ENCODE results near the gene XPNPEP2.

XPNPEP2 gene

DNA sequence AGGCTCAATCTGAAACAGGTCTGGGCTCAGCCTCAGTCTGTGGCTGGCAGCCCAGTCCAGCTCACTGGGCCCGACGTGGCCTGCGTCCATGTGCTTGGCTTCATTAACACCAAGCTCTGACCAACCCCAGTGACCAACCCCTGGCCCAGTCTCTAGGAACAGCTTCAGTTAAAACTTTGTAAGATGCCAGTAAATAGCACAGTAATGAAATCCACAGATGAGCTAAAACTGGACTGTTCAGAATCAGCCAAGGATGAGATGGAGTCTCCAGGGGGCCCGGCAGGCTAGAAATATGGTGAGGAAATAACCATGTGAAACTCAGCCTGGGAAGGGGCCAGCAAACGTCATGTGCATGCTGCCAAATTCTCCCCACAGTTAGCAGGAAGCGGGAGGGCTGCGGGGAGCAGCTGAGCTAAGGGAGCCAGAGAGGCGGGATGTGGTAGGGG, 37.1 kb upstream of the XPNPEP2 start:
- no peak for DNase-seq
- H2AFZ ChIP-seq (ENCODE audit: low read depth, low read length), result no peak overlapping the region
- H4K91ac ChIP-seq (ENCODE audit: low read length), result no peak overlapping the region
- H3K14ac ChIP-seq (ENCODE audit: low read length in 2 of 2), result no peak overlapping the region
- H3K36me3 ChIP-seq (ENCODE audit: control insufficient read depth in 1 of 2, insufficient read depth in 2 of 2, low read depth in 1 of 2, low read length in 2 of 2), result no peaks in the 10 kb centered on the region
- H3K9me3 ChIP-seq (ENCODE audit: control insufficient read depth, low read length), result peaks cover 4% of the 10 kb centered on the region
- no peak overlapping the region for H4K8ac ChIP-seq (ENCODE audit: low read length)
- H3K23ac ChIP-seq (ENCODE audit: low read length in 2 of 2), result no peak overlapping the region
- H2BK120ac ChIP-seq (ENCODE audit: low read depth, low read length), result no peak overlapping the region
- peaks cover 0 to 41% of the 10 kb centered on the region in 2 experiments for H3K27me3 ChIP-seq (ENCODE audit: control insufficient read depth in 1 of 2, insufficient read depth in 1 of 2, low read length in 2 of 2)
- no peaks in the 10 kb centered on the region for H3K79me1 ChIP-seq (replicated peaks; ENCODE audit: low read length, poor library complexity, severe bottlenecking)
- 87% methylated on average over 8 of the region's 8 CpGs for WGBS
- no peak overlapping the region for H3K18ac ChIP-seq (ENCODE audit: low read depth in 1 of 2, low read length in 2 of 2)
- H3K4me1 ChIP-seq (ENCODE audit: control insufficient read depth, insufficient read depth, low read depth, low read length), result peaks cover 4% of the 10 kb centered on the region
- no peak overlapping the region for H3K27ac ChIP-seq (ENCODE audit: low read length, poor library complexity, severe bottlenecking)
- H2BK15ac ChIP-seq (ENCODE audit: low read depth, poor library complexity, severe bottlenecking), result no peak overlapping the region
- no peak overlapping the region for H3K4me2 ChIP-seq (ENCODE audit: low read length, poor library complexity, severe bottlenecking)
- H2BK12ac ChIP-seq (ENCODE audit: low read length in 2 of 2), result no peak overlapping the region
- H3K4ac ChIP-seq (ENCODE audit: low read depth in 1 of 2, low read length in 2 of 2), result no peak overlapping the region
- no peak overlapping the region for H2AK5ac ChIP-seq (ENCODE audit: low read length, severe bottlenecking)
- H2BK5ac ChIP-seq (ENCODE audit: low read depth, low read length, poor library complexity, severe bottlenecking), result no peak overlapping the region
- H3K4me3 ChIP-seq (ENCODE audit: insufficient read depth in 1 of 2, low read depth in 1 of 2, low read length in 2 of 2), result no peak overlapping the region
- H3K9ac ChIP-seq (ENCODE audit: low read length), result no peak overlapping the region

- H2BK5ac ChIP-seq (ENCODE audit: low read depth, low read length, poor library complexity, severe bottlenecking), result no peak overlapping the region
- H3K14ac ChIP-seq (ENCODE audit: low read length in 2 of 2), result no peak overlapping the region
- H3K27ac ChIP-seq (ENCODE audit: low read length, poor library complexity, severe bottlenecking), result no peak overlapping the region
- no peak overlapping the region for H3K9ac ChIP-seq (ENCODE audit: low read length)
- H4K91ac ChIP-seq (ENCODE audit: low read length), result no peak overlapping the region
- no peak overlapping the region for H3K4ac ChIP-seq (ENCODE audit: low read depth in 1 of 2, low read length in 2 of 2)
- no peak overlapping the region for H2BK12ac ChIP-seq (ENCODE audit: low read length in 2 of 2)
- 76% methylated on average over 2 of the region's 2 CpGs for WGBS
- no peak overlapping the region for H2AFZ ChIP-seq (ENCODE audit: low read depth, low read length)
- H4K8ac ChIP-seq (ENCODE audit: low read length), result peak overlapping the region; percentile 28
- no peak for DNase-seq
- H3K4me3 ChIP-seq (ENCODE audit: insufficient read depth in 1 of 2, low read depth in 1 of 2, low read length in 2 of 2), result no peak overlapping the region
- peaks cover 4% of the 10 kb centered on the region for H3K4me1 ChIP-seq (ENCODE audit: control insufficient read depth, insufficient read depth, low read depth, low read length)
- H3K18ac ChIP-seq (ENCODE audit: low read depth in 1 of 2, low read length in 2 of 2), result no peak overlapping the region
- no peaks in the 10 kb centered on the region for H3K36me3 ChIP-seq (ENCODE audit: control insufficient read depth in 1 of 2, insufficient read depth in 2 of 2, low read depth in 1 of 2, low read length in 2 of 2)
- no peak overlapping the region for H3K4me2 ChIP-seq (ENCODE audit: low read length, poor library complexity, severe bottlenecking)
- H2BK15ac ChIP-seq (ENCODE audit: low read depth, poor library complexity, severe bottlenecking), result no peak overlapping the region
- no peak overlapping the region for H2BK120ac ChIP-seq (ENCODE audit: low read depth, low read length)
- peaks cover 18% of the 10 kb centered on the region for H3K9me3 ChIP-seq (ENCODE audit: control insufficient read depth, low read length)
- H2AK5ac ChIP-seq (ENCODE audit: low read length, severe bottlenecking), result no peak overlapping the region
- H3K23ac ChIP-seq (ENCODE audit: low read length in 2 of 2), result no peak overlapping the region
- no peaks in the 10 kb centered on the region for H3K79me1 ChIP-seq (replicated peaks; ENCODE audit: low read length, poor library complexity, severe bottlenecking)
- peaks cover 0 to 29% of the 10 kb centered on the region in 2 experiments for H3K27me3 ChIP-seq (ENCODE audit: control insufficient read depth in 1 of 2, insufficient read depth in 1 of 2, low read length in 2 of 2)
These were observed 34.3 kb upstream of the XPNPEP2 start for GRCh38 chrX:129704491-129704890.

DNA sequence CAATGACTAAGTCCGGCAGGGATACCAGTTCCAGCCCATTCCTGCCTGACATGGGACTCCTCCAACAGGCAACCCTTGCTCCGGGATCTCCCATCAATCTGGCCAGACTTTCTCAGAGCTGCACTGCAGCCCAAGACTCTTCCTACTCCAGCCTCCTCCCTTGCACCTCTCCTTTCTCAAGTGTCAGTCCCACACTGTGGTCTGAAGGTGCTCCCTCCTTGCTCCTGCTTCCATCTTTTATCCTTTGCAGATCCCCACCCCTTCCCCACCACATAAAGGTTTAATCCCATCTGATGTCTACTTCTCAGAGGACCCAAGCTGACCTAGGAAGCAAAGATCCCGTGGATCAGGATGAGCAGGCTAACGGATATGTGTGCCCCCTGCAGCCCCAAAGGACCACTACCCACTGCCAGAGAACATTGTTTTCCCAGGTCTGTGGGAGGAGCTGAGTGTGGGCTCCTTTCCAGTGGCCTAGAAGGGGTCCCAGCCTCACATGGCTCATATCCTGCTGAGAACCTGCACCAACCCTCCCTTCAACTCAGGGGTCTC, 33.3 kb upstream of the XPNPEP2 start:
- no peak overlapping the region for H2AFZ ChIP-seq (ENCODE audit: low read depth, low read length)
- H3K14ac ChIP-seq (ENCODE audit: low read length in 2 of 2), result no peak overlapping the region
- H2BK5ac ChIP-seq (ENCODE audit: low read depth, low read length, poor library complexity, severe bottlenecking), result no peak overlapping the region
- peaks cover 4% of the 10 kb centered on the region for H3K4me1 ChIP-seq (ENCODE audit: control insufficient read depth, insufficient read depth, low read depth, low read length)
- H4K91ac ChIP-seq (ENCODE audit: low read length), result no peak overlapping the region
- no peak for DNase-seq
- 87% methylated on average over 4 of the region's 4 CpGs for whole genome bisulfite sequencing
- no peak overlapping the region for H2BK12ac ChIP-seq (ENCODE audit: low read length in 2 of 2)
- no peaks in the 10 kb centered on the region for H3K36me3 ChIP-seq (ENCODE audit: control insufficient read depth in 1 of 2, insufficient read depth in 2 of 2, low read depth in 1 of 2, low read length in 2 of 2)
- no peak overlapping the region for H3K18ac ChIP-seq (ENCODE audit: low read depth in 1 of 2, low read length in 2 of 2)
- H2BK15ac ChIP-seq (ENCODE audit: low read depth, poor library complexity, severe bottlenecking), result no peak overlapping the region
- H3K9ac ChIP-seq (ENCODE audit: low read length), result no peak overlapping the region
- H3K9me3 ChIP-seq (ENCODE audit: control insufficient read depth, low read length), result peaks cover 18% of the 10 kb centered on the region
- H3K79me1 ChIP-seq (replicated peaks; ENCODE audit: low read length, poor library complexity, severe bottlenecking), result no peaks in the 10 kb centered on the region
- H3K23ac ChIP-seq (ENCODE audit: low read length in 2 of 2), result no peak overlapping the region
- no peak overlapping the region for H3K4me3 ChIP-seq (ENCODE audit: insufficient read depth in 1 of 2, low read depth in 1 of 2, low read length in 2 of 2)
- H3K27ac ChIP-seq (ENCODE audit: low read length, poor library complexity, severe bottlenecking), result no peak overlapping the region
- no peak overlapping the region for H3K4me2 ChIP-seq (ENCODE audit: low read length, poor library complexity, severe bottlenecking)
- H3K27me3 ChIP-seq (ENCODE audit: control insufficient read depth in 1 of 2, insufficient read depth in 1 of 2, low read length in 2 of 2), result peaks cover 0 to 29% of the 10 kb centered on the region in 2 experiments
- H2BK120ac ChIP-seq (ENCODE audit: low read depth, low read length), result no peak overlapping the region
- H2AK5ac ChIP-seq (ENCODE audit: low read length, severe bottlenecking), result no peak overlapping the region
- H4K8ac ChIP-seq (ENCODE audit: low read length), result no peak overlapping the region
- no peak overlapping the region for H3K4ac ChIP-seq (ENCODE audit: low read depth in 1 of 2, low read length in 2 of 2)

- no peak overlapping the region for H4K8ac ChIP-seq (ENCODE audit: low read length)
- H2BK120ac ChIP-seq (ENCODE audit: low read depth, low read length), result no peak overlapping the region
- no peak overlapping the region for H3K4me3 ChIP-seq (ENCODE audit: insufficient read depth in 1 of 2, low read depth in 1 of 2, low read length in 2 of 2)
- H2AK5ac ChIP-seq (ENCODE audit: low read length, severe bottlenecking), result no peak overlapping the region
- H3K4me2 ChIP-seq (ENCODE audit: low read length, poor library complexity, severe bottlenecking), result no peak overlapping the region
- no peak overlapping the region for H3K27ac ChIP-seq (ENCODE audit: low read length, poor library complexity, severe bottlenecking)
- no peak overlapping the region for H3K14ac ChIP-seq (ENCODE audit: low read length in 2 of 2)
- no peak for DNase-seq
- peaks cover 18% of the 10 kb centered on the region for H3K9me3 ChIP-seq (ENCODE audit: control insufficient read depth, low read length)
- no peak overlapping the region for H4K91ac ChIP-seq (ENCODE audit: low read length)
- H3K79me1 ChIP-seq (replicated peaks; ENCODE audit: low read length, poor library complexity, severe bottlenecking), result no peaks in the 10 kb centered on the region
- H2BK15ac ChIP-seq (ENCODE audit: low read depth, poor library complexity, severe bottlenecking), result no peak overlapping the region
- H2BK12ac ChIP-seq (ENCODE audit: low read length in 2 of 2), result no peak overlapping the region
- no peak overlapping the region for H3K23ac ChIP-seq (ENCODE audit: low read length in 2 of 2)
- H3K9ac ChIP-seq (ENCODE audit: low read length), result no peak overlapping the region
- no peak overlapping the region for H2BK5ac ChIP-seq (ENCODE audit: low read depth, low read length, poor library complexity, severe bottlenecking)
- H3K27me3 ChIP-seq (ENCODE audit: control insufficient read depth in 1 of 2, insufficient read depth in 1 of 2, low read length in 2 of 2), result peaks cover 0 to 29% of the 10 kb centered on the region in 2 experiments
- 96% methylated on average over 4 of the region's 4 CpGs for WGBS
- no peak overlapping the region for H3K4ac ChIP-seq (ENCODE audit: low read depth in 1 of 2, low read length in 2 of 2)
- H3K4me1 ChIP-seq (ENCODE audit: control insufficient read depth, insufficient read depth, low read depth, low read length), result peaks cover 4% of the 10 kb centered on the region
- H3K18ac ChIP-seq (ENCODE audit: low read depth in 1 of 2, low read length in 2 of 2), result no peak overlapping the region
- H2AFZ ChIP-seq (ENCODE audit: low read depth, low read length), result no peak overlapping the region
- no peaks in the 10 kb centered on the region for H3K36me3 ChIP-seq (ENCODE audit: control insufficient read depth in 1 of 2, insufficient read depth in 2 of 2, low read depth in 1 of 2, low read length in 2 of 2)
These were observed 32.8 kb upstream of the XPNPEP2 start for GRCh38 chrX:129705988-129706387.
